HG03196 (cell line): ENCODE measurements around the gene RUBCN.
A peak's percentile ranks its signal among the peaks of the same experiment; 100 is the strongest.

ENCODE experiments used
- ATAC-seq: cut with Tn5 transposase; IDR thresholded peaks from one replicate; pipeline ENCODE4 v1.9.1; 2021; ENCODE audit not compliant: unreplicated experiment

RUBCN gene

GRCh38 chr3:197736491-197737318 lies at the start of gene RUBCN:
Gene RUBCN, minus strand, starts transcription at chr3:197736904. Its CDS starts 185 bp downstream, at chr3:197736719.
- peak; percentile 83 for ATAC-seq

GRCh38 chr3:197784019-197784585 lies 47.4 kb upstream of the RUBCN start:
- ATAC-seq: no peak

GRCh38 chr3:197782230-197782629 lies 45.5 kb upstream of the RUBCN start:
- ATAC-seq: peak; percentile 52

- ATAC-seq: no peak
These were observed 38.6 kb upstream of the RUBCN start for GRCh38 chr3:197775317-197775716.

DNA sequence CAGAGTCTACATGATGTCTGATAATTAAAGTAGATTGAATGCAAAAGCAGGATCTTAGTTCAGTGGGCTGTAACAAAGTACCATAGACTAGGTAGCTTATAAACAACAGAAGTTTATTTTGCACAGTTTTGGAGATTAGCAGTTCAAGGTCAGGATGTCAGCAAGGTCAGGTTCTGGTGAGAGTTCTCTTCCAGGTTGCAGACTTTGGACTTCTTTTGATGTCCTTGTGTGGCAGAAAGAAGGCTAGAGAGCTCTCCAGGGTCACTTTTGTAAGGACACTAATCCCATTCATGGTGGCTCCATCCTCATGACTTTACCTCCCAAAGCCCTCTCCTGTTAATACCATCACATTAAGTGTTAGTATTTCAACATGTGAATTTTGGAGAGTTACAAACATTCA lies 25.1 kb upstream of the RUBCN start:
- no peak for ATAC-seq

DNA sequence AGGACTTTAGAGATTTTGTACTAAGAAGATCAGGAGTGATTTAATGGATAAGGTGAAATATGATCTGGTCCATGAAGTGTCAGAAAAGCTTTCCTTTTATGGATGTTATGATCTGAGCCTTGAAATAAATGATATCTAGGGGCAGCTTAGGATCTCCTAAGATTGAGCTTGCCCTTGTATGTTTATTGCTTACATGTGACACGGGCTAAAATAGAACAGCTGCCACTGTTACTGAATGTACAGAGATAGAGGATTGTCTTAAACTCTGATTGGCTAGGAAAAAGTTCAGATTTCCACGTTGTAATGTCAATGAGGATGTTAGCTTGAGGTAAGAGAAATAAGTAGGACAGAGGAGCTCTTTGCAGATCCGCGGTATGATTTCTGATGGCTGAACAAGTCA lies 21.8 kb upstream of the RUBCN start:
- no peak for ATAC-seq

DNA sequence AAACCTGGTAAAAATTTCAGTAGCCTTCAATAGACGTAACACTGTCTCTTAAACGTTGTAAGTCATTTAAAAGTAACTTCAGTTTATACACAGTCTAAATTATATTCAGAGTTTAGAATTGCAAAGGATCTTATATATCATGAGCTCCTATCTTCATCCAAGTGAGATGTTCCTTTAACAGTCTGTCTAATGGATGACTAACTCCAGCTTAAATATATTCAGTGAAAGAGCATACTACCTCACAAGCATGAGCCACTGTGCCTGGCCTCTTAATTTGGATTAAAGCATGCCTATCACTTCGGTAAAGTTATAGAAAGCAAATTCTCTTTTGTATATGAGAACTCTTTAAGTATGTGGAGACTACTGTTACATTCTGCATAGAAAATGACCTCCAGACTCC lies 20.0 kb upstream of the RUBCN start:
- no peak for ATAC-seq

DNA sequence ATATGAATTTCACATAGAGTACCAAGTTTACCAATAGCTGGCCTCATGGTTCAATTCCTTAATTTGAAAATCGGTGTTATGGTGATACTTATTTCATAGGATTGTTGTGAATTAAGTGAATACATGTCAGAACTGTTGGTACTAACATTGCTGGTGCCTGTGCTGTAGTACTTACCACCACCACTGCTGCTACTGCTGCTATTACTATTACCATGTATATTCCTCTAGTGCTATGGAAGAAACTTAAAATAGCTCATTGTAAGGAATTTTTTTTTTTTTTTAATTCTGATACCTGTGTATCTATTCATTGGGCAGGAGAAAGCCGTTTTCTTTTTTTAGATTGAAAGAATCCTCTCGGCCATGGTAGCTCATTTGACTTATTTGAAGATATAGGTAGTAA lies 16.6 kb upstream of the RUBCN start:
- ATAC-seq: no peak

GRCh38 chr3:197752107-197752506 lies 15.4 kb upstream of the RUBCN start:
- no peak for ATAC-seq

DNA sequence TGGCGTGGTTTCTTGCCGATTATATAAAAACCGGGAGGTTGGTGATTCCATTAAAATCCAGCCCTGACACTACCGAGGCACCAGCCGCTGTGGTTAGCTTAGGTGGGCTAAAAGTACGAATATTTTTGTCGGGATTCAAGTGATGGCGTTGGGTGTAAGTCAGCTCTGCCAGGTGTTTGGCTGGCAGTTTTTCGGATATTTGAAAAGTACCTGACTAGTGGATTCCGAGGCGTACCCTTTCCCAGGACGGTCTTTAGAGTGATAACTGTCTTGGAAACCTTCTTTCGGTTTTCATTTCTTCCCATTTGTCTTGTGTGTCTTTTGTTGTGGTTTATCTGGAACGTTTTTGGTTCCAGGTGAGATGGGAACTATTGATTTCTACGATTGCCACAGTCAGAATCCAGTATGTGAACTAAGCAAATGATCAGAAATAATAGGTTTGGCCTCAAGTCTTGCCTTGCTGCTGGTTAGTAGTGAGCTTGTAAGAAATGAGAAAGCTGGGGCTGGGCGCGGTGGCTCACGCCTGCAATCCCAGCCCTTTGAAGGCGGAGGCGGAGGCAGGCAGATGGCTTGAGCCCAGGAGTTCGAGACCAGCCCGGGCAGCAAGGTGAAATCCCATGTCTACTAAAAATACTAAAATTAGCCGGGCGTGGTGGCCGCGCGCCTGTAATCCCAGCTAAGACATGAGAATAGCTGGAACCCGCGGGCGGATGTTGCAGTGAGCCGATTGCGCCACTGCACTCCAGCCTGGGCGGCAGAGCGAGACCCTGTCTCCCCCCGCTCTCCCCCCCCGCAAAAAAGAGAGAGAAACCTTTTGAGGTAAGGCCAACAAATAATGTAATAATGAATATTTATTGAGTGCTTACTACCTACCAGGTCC lies 14.4 kb upstream of the RUBCN start:
- peak; percentile 1 for ATAC-seq

DNA sequence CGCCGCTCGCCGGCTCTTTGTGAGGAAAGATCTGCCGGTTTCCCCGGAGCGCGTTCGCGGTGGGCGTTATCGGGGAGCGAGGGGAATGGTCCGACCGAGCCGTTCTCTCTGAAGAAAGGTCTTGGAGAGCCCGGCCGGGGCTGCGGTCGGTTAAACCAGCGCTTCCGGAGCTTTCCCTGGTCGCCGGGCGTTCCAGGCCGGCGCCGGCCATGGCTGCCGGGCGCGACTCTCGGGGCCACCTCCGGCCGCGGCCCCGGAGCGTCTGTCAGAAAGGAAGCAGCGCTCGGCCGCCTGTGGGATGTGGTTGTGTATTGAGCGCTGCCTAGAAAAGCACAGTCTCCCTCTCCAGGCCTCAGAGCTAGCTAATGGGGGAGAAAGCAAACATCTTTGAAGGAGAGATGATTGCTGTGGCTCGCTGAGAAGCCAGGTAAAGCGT lies 13.7 kb upstream of the RUBCN start:
- ATAC-seq: peak; percentile 56

GRCh38 chr3:197749601-197750395 lies 13.1 kb upstream of the RUBCN start, which contains the start of gene FYTTD1:
Gene FYTTD1, plus strand, starts transcription at chr3:197749883. Its CDS starts 89 bp downstream, at chr3:197749972.
- peak; percentile 66 for ATAC-seq

GRCh38 chr3:197749315-197749600 lies 12.6 kb upstream of the RUBCN start:
- peak; percentile 22 for ATAC-seq

GRCh38 chr3:197748597-197749314 lies 12.1 kb upstream of the RUBCN start:
- no peak for ATAC-seq

DNA sequence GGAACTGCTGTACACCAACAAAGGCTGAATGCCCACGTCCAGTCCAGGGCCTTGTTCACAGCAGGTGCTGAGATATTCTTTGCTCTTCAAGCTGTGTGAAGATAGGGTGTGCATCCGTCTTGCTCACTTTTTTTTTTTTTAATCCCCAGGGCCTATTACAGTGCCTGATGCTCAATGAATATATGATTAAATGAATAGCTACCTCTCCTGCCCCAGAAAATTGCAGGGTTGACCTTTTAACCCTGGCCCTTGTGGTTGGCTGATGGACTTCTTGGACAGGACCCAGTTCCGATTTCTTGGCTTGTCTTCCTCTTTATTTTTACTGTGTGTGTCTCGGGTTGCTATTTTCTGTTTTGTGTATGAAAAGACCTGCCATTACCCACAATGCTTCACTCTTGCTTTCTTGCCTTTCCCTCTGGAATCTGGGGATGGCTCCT lies 10.1 kb upstream of the RUBCN start:
- no peak for ATAC-seq

DNA sequence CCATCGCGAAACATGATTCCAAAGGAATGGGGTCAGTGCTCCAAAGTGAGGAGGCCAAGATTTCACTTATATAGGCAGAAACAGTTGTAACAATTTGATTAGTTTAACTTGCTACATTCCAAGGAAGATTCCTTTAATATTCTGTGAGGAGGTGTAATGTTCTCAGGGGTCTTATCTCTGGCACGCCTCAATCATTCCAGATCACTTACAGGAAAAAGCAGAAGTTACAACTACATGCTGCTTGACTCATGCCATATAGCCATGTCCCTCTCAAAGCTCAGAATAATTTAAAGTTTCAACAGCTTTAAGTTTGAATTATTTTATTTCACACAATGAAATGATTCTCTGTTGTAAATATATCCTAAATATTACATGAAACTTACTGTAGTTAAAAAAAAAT lies 9.5 kb upstream of the RUBCN start:
- no peak for ATAC-seq

GRCh38 chr3:197742787-197743186 lies 6.1 kb upstream of the RUBCN start:
- ATAC-seq: no peak

DNA sequence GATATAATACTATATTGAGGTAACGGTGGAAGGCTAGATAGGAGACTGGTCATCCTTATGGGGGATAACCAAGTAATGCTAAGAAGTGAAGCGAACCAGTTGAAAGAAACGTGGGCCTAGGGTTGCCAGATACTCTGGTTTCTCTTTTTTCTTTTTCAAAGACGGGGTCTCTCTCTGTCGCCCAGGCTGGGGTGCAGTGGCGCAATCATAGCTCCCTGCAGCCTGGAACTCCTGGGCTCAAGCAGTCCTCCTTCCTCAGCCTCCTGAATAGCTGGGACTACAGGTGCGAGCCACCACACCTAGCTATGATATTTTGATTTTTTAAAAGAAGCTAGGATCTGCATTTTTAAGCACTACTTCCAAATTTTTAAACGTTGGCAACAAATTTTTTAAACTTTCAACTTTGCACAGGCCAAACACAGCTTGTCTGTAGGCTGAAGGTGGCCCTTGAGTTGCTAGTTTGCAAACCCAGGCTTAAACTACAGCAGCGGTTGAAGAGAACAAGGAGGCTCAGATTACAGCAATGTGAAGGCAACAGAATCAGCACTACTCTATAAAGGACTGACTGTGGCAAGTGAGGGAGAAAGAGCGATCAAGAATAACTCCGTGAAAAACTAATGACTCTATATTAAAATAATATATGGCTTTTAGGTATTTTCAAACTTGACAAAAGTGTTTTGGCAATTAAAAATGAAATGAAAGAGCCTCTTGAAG lies 1.2 kb upstream of the RUBCN start:
- ATAC-seq: no peak

GRCh38 chr3:197737319-197737649 lies 580 bp upstream of the RUBCN start:
- no peak for ATAC-seq

GRCh38 chr3:197736010-197736490 lies 654 bp downstream of the RUBCN start:
- ATAC-seq: peak; percentile 9
